Stimulated activated CD4-positive, alpha-beta T cell treated with anti-CD3 and anti-CD28 coated beads, Interleukin-1b, Interleukin-23, amount 100 ng/mL, for 48 hours (primary cell): ENCODE results near the gene FHAD1.
"Not testable (repeated sequence)": the region's sequence is repeated elsewhere in the genome, so short reads cannot be mapped to it uniquely, and the experiment has no call there.

Source experiments
- DNase-seq: peaks from one replicate; pipeline ENCODE4 v3.0.0-alpha.2; 2020

The FHAD1 gene

GRCh38 chr1:15350151-15350550 is 103.1 kb downstream of the FHAD1 start:
- DNase-seq, result no peak

GRCh38 chr1:15350551-15351200 is 103.7 kb downstream of the FHAD1 start:
- no peak for DNase-seq

GRCh38 chr1:15351310-15351709 is 104.3 kb downstream of the FHAD1 start:
- no peak for DNase-seq

- peak; percentile 66 for DNase-seq
Observed at GRCh38 chr1:15352128-15352957, 105.3 kb downstream of the FHAD1 start.

- DNase-seq, result no peak
Observed at GRCh38 chr1:15353839-15354579, 107.0 kb downstream of the FHAD1 start.

- no peak for DNase-seq
Observed at GRCh38 chr1:15354580-15354965, 107.5 kb downstream of the FHAD1 start.

GRCh38 chr1:15355968-15356625 is 109.1 kb downstream of the FHAD1 start:
- DNase-seq, result no peak

- DNase-seq, result no peak
Observed at GRCh38 chr1:15357612-15358207, 110.7 kb downstream of the FHAD1 start.

GRCh38 chr1:15358565-15359133 is 111.6 kb downstream of the FHAD1 start:
- no peak for DNase-seq

- no peak for DNase-seq
Observed at GRCh38 chr1:15360700-15361099, 113.7 kb downstream of the FHAD1 start.

GRCh38 chr1:15362096-15362736 is 115.2 kb downstream of the FHAD1 start:
- no peak for DNase-seq

- DNase-seq, result no peak
Observed at GRCh38 chr1:15362737-15363128, 115.7 kb downstream of the FHAD1 start.

GRCh38 chr1:15364740-15365139 is 117.7 kb downstream of the FHAD1 start:
- DNase-seq, result no peak

- DNase-seq, result no peak
Observed at GRCh38 chr1:15368888-15369287, 121.9 kb downstream of the FHAD1 start.

GRCh38 chr1:15370268-15370667 is 123.2 kb downstream of the FHAD1 start:
- no peak for DNase-seq

GRCh38 chr1:15370781-15371520 is 123.9 kb downstream of the FHAD1 start:
- DNase-seq, result no peak

- DNase-seq, result no peak
Observed at GRCh38 chr1:15371610-15372545, 124.9 kb downstream of the FHAD1 start.

- no peak for DNase-seq
Observed at GRCh38 chr1:15378729-15379128, 131.7 kb downstream of the FHAD1 start.

GRCh38 chr1:15379151-15379550 is 132.1 kb downstream of the FHAD1 start:
- DNase-seq, result not testable (repeated sequence)
